ENCODE data around the gene PRXL2C.
"Not testable (repeated sequence)": the region's sequence is repeated elsewhere in the genome, so short reads cannot be mapped to it uniquely, and the experiment has no call there.

Gene PRXL2C, protein sequence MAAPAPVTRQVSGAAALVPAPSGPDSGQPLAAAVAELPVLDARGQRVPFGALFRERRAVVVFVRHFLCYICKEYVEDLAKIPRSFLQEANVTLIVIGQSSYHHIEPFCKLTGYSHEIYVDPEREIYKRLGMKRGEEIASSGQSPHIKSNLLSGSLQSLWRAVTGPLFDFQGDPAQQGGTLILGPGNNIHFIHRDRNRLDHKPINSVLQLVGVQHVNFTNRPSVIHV

DNA sequence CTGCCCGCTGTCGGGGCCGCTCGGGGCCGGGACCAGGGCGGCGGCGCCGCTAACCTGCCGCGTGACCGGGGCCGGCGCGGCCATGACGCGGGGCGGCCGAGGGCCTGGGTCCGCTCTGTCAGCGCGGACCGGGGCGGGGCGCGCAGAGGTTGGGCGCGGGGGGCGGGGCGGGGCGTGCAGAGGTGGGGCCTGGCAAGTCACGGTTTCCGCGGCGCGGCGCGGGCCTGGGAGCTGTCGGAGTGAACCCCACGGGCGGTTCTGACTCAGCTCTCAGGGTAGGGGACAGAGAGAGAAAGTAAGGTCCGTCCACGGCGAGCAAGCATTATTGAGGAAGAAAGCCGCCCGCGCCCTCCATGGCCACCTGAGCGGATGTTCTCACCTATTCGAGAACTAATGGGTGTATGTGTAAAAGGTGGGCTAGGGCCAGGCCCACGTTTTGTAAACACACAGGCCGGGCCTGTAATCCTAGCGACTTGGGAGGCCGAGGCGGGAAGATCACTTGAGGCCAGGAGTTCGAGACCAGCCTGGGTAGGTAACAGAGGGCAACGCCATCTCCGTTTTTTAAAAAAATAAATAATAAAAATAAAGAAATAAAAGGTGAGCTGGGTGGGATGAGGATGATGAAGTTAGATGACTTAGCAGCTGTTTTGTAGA is at the start of gene PRXL2C:
PRXL2C (minus strand) TSS at position 120 of the 654 bp plus-strand sequence; CDS start at position 84, 36 bp downstream.
- Histone ChIP-seq H3K4me1 (ENCODE audit: control insufficient read depth, insufficient read depth, low read length, unreplicated experiment) (peaks cover 18% of the 10 kb centered on the region), H3K36me3 (ENCODE audit: insufficient read depth, low read length) (peaks cover 6% of the 10 kb centered on the region; the same call in 1 of the 2 replicates), H2AFZ (ENCODE audit: low read length, unreplicated experiment) (peak within 1 kb of the TSS; percentile 8), H3K27ac (ENCODE audit: low read depth, low read length) (peak within 1 kb of the TSS; percentile 88), H3K79me2 (ENCODE audit: control insufficient read depth, insufficient read depth, low read length, unreplicated experiment) (peaks cover 7% of the 10 kb centered on the region), H3K4me3 (ENCODE audit: low read depth, low read length) (peak within 1 kb of the TSS; percentile 76), H3K27me3 (ENCODE audit: insufficient read depth, low read length) (no peaks in the 10 kb centered on the region)

DNA sequence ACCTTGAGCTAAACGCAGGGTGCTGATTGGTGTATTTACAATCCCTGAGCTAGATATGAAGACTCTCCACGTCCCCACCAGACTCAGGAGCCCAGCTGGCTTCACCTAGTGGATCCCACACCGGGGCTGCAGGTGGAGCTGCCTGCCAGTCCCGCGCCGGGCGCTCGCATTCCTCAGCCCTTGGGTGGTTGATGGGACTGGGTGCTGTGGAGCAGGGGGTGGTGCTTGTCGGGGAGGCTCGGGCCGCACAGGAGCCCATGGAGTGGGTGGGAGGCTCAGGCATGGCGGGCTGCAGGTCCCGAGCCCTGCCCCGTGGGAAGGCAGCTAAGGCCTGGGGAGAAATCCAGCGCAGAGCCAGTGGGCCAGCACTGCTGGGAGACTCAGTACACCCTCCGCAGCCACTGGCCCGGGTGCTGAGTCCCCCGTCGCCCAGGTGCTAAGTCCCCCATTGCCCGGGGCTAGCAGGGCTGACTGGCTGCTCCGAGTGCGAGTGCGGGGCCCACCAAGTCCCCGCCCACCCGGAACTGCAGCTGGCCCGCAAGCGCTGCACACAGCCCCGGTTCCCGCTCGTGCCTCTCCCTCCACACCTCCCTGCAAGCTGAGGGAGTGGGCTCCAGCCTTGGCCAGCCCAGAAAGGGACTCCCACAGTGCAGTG is 45.7 kb upstream of the PRXL2C start:
- not testable (repeated sequence) for H3K27me3 ChIP-seq (ENCODE audit: insufficient read depth, low read length); H2AFZ ChIP-seq (ENCODE audit: low read length, unreplicated experiment); H3K27ac ChIP-seq (ENCODE audit: low read depth, low read length); H3K4me3 ChIP-seq (ENCODE audit: low read depth, low read length); H3K4me1 ChIP-seq (ENCODE audit: control insufficient read depth, insufficient read depth, low read length, unreplicated experiment); H3K36me3 ChIP-seq (ENCODE audit: insufficient read depth, low read length); H3K79me2 ChIP-seq (ENCODE audit: control insufficient read depth, insufficient read depth, low read length, unreplicated experiment)

DNA sequence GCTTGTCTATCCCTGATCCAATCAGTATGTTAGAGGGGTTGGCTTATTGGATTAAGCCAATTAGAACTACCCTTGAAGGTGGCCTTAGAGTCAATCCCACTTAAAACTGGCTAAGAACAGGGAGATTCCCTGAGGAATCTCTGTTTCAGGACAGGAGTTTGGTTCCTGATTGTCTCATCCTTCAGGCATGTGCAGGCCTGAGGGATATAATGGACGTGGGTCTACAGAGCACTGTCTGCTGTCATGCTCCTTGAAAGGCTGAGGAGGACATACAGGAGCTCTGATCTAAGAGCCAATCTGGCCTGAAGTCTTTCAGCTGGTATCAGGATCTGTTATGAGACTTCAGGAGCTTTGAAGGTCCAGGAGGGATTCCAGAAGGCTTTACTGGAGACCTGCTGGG is 36.2 kb upstream of the PRXL2C start:
- H2AFZ ChIP-seq (ENCODE audit: low read length, unreplicated experiment) = no peak overlapping the region
- H3K4me1 ChIP-seq (ENCODE audit: control insufficient read depth, insufficient read depth, low read length, unreplicated experiment) = peaks cover under 1% of the 10 kb centered on the region
- H3K27ac ChIP-seq (ENCODE audit: low read depth, low read length) = no peak overlapping the region
- peaks cover 3% of the 10 kb centered on the region; the same call in 1 of the 2 replicates for H3K27me3 ChIP-seq (ENCODE audit: insufficient read depth, low read length)
- no peak overlapping the region for H3K4me3 ChIP-seq (ENCODE audit: low read depth, low read length)
- no peaks in the 10 kb centered on the region for H3K79me2 ChIP-seq (ENCODE audit: control insufficient read depth, insufficient read depth, low read length, unreplicated experiment)
- 0 out of 2 replicates have a peak, but pooled peaks cover 4% of the 10 kb centered on the region for H3K36me3 ChIP-seq (ENCODE audit: insufficient read depth, low read length)

DNA sequence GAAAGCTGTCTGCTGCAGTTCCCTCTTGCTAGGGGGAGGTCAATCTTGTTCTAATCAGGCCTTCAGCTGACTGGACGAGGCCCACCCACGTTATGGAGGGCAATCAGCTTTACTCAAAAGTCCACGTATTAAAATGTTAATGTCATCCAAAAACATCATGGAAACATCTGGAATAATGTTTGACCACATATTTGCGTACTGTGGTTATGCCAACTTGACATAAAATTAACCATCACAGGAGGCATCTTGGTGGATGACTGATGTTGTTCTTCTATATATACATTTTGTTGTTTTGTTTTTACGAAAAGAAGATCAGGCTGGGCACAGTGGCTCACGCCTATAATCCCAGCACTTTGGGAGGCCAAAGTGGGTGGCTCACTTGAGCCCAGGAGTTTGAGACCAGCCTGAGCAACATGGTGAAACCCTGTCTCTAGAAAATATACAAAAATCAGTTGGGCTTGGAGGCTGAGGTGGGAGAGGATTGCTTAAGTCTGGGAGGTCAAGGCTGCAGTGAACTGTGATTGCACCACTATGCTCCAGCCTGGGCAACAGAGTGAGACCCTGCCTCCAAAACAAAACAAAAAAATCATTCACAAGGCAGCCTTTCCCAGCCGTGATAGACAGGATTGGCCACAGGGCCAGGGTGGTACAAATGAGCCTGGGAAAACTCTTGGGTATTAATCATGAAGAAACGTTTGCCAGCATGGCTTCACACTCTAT is 33.8 kb upstream of the PRXL2C start:
- H2AFZ ChIP-seq (ENCODE audit: low read length, unreplicated experiment) = no peak overlapping the region
- H3K27me3 ChIP-seq (ENCODE audit: insufficient read depth, low read length) = no peaks in the 10 kb centered on the region; the same call in 1 of the 2 replicates
- H3K27ac ChIP-seq (ENCODE audit: low read depth, low read length) = no peak overlapping the region
- H3K79me2 ChIP-seq (ENCODE audit: control insufficient read depth, insufficient read depth, low read length, unreplicated experiment) = no peaks in the 10 kb centered on the region
- peaks cover 5% of the 10 kb centered on the region for H3K4me1 ChIP-seq (ENCODE audit: control insufficient read depth, insufficient read depth, low read length, unreplicated experiment)
- H3K36me3 ChIP-seq (ENCODE audit: insufficient read depth, low read length) = 0 out of 2 replicates have a peak, but pooled peaks cover 4% of the 10 kb centered on the region
- H3K4me3 ChIP-seq (ENCODE audit: low read depth, low read length) = no peak overlapping the region

DNA sequence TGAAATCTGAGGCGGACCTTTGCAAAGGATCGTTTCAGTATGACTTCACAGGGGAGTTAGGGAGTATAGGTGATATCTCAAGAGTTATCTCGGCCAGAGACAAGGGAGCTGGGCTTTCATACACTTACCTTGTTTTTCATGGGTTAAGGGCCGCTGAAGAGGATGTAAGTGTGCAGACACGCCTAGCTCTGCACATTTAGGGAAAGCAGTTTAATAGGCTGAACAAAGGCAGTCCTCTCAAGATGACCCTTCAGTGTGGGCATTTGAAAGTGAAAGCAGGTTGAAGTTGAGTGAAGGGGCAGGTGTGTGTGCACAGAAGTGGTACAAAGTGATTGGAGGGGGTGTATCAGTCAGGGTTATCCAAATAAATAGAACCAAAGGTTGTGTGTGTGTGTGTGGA is 33.1 kb upstream of the PRXL2C start:
- H3K4me3 ChIP-seq (ENCODE audit: low read depth, low read length) = 0 out of 2 replicates have a peak overlapping the region, but pooled peaks have one; percentile 21
- H3K79me2 ChIP-seq (ENCODE audit: control insufficient read depth, insufficient read depth, low read length, unreplicated experiment) = no peaks in the 10 kb centered on the region
- H3K36me3 ChIP-seq (ENCODE audit: insufficient read depth, low read length) = 0 out of 2 replicates have a peak, but pooled peaks cover 4% of the 10 kb centered on the region
- H3K27ac ChIP-seq (ENCODE audit: low read depth, low read length) = no peak overlapping the region
- no peak overlapping the region for H2AFZ ChIP-seq (ENCODE audit: low read length, unreplicated experiment)
- no peaks in the 10 kb centered on the region; the same call in 1 of the 2 replicates for H3K27me3 ChIP-seq (ENCODE audit: insufficient read depth, low read length)
- peaks cover 5% of the 10 kb centered on the region for H3K4me1 ChIP-seq (ENCODE audit: control insufficient read depth, insufficient read depth, low read length, unreplicated experiment)

DNA sequence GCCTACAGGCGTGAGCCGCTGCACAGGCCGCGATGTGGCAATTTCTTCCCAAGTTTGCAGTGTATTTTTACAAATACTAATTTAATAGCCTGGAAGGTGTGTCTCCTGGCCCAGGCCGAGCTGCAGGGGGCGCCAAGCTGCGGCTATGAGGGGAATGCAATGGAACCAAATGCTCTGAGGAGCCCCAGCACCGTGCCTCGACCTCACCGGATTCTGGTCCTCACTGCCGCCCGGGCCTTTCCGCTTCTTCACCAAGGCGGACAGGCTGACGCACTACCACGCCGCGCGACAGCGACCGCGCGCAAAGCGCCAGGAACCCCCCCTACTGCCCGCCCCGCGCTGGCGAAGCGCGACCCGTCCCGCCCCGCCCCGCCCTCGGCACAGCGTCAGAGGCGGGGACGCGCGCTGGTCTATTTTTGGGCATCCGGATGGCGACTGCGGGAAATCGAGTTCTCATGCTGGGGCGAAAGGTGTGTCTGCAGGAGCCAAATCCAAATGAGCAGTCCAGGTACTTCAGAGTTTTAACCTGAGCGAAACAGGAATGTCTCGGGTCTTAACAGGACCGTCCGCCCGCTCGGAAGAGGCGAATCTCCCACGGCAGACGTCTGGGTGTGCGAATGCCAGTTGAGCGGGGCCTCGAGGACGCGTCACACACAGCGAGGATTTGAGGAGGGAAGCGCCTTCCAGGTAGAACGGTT is 31.7 kb upstream of the PRXL2C start:
- Histone ChIP-seq H3K4me1 (ENCODE audit: control insufficient read depth, insufficient read depth, low read length, unreplicated experiment) (peaks cover 5% of the 10 kb centered on the region), H3K79me2 (ENCODE audit: control insufficient read depth, insufficient read depth, low read length, unreplicated experiment) (no peaks in the 10 kb centered on the region), H3K4me3 (ENCODE audit: low read depth, low read length) (peak overlapping the region; percentile 86), H2AFZ (ENCODE audit: low read length, unreplicated experiment) (peak overlapping the region; percentile 61), H3K27me3 (ENCODE audit: insufficient read depth, low read length) (no peaks in the 10 kb centered on the region; the same call in 1 of the 2 replicates), H3K27ac (ENCODE audit: low read depth, low read length) (peak overlapping the region; percentile 39), H3K36me3 (ENCODE audit: insufficient read depth, low read length) (0 out of 2 replicates have a peak, but pooled peaks cover 4% of the 10 kb centered on the region)

DNA sequence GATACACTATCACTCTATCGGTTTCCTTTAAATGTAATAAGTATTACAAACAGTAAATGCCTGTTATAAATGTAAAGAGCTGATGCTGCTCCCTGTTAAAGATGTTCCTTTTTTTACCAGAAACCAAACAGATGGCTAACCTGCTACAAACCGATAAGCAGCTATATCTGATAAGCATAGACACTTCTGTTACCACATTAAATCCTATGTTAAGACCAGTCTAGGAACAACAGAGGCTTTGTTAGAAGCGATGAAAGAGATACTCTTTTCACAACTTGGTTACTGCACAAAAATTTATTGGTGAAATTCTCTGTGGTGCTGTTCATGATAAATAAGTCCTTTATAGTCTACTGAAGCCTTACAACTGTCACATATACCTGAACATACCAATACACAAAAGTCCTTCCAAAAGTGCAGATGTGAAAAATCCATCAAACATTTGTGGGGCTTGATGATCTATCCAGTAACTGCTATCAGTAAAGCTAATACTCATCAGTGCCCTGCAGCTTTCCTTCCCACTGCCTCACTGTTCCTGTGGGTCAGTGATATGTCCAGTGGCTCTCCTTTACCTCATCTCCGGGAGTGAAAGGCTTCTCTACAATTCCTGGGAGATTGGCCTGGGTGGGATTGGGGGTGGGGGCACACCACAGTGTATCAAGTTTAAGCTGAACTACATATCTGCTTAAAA is 25.8 kb upstream of the PRXL2C start:
- H2AFZ ChIP-seq (ENCODE audit: low read length, unreplicated experiment) = no peak overlapping the region
- no peaks in the 10 kb centered on the region for H3K4me1 ChIP-seq (ENCODE audit: control insufficient read depth, insufficient read depth, low read length, unreplicated experiment)
- no peak overlapping the region for H3K27ac ChIP-seq (ENCODE audit: low read depth, low read length)
- no peaks in the 10 kb centered on the region for H3K36me3 ChIP-seq (ENCODE audit: insufficient read depth, low read length)
- no peaks in the 10 kb centered on the region for H3K79me2 ChIP-seq (ENCODE audit: control insufficient read depth, insufficient read depth, low read length, unreplicated experiment)
- no peak overlapping the region for H3K4me3 ChIP-seq (ENCODE audit: low read depth, low read length)
- no peaks in the 10 kb centered on the region for H3K27me3 ChIP-seq (ENCODE audit: insufficient read depth, low read length)

DNA sequence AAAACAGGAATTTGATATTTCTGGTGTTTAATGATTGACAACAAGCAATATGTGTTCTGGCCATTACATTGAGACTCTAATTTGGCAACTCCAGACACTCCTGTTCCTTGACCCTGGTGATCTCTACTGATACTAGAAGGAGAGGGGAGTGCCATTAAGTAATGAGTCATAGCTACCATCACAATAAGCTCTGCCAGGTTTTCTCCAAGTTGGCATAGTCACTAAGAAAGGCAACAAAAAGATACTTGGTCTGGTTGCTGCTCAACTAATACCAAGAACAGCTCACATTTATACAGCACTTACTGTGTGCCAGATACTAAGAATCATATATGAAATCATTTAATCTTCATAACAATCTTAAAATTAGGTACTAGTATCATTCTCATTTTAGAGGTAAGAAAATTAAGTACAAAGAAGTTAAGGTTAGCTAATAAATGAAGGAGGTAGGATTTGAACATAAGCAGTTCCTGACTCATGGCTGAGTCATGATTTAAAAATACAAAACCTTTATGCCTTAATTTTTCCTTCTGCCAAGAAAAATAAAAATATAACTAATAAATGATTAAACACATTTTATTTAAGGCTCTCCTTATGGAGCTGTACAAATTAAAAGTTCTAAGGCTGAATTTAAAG is 19.9 kb upstream of the PRXL2C start:
- Histone ChIP-seq H3K79me2 (ENCODE audit: control insufficient read depth, insufficient read depth, low read length, unreplicated experiment) (no peaks in the 10 kb centered on the region), H3K27ac (ENCODE audit: low read depth, low read length) (peak overlapping the region; percentile 73)

DNA sequence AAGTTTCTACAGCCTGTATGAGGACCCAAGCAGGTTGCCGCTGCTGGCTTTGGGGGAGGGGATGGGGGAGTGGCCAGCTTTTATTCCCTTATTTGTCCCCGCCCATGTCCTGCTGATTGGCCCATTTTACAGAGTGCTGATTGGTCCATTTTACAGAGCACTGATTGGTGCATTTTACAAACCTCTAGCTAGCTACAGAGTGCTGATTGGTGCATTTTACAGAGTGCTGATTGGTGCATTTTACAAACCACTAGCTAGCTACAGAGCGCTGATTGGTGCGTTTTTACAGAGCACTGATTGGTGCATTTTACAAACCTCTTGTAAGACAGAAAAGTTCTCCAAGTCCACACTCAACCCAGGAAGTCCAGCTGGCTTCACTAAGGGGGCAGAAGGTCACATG is 18.7 kb upstream of the PRXL2C start:
- not testable (repeated sequence) for H3K4me3 ChIP-seq (ENCODE audit: low read depth, low read length); H3K79me2 ChIP-seq (ENCODE audit: control insufficient read depth, insufficient read depth, low read length, unreplicated experiment); H3K27ac ChIP-seq (ENCODE audit: low read depth, low read length); H3K27me3 ChIP-seq (ENCODE audit: insufficient read depth, low read length); H2AFZ ChIP-seq (ENCODE audit: low read length, unreplicated experiment); H3K36me3 ChIP-seq (ENCODE audit: insufficient read depth, low read length)
- H3K4me1 ChIP-seq (ENCODE audit: control insufficient read depth, insufficient read depth, low read length, unreplicated experiment) = peaks cover 14% of the 10 kb centered on the region

More for the DNA sequence above, 19.9 kb upstream of the PRXL2C start:
- H2AFZ ChIP-seq (ENCODE audit: low read length, unreplicated experiment) = no peak overlapping the region
- no peaks in the 10 kb centered on the region for H3K36me3 ChIP-seq (ENCODE audit: insufficient read depth, low read length)
- peak overlapping the region; percentile 3; the same call in 1 of the 2 replicates for H3K4me3 ChIP-seq (ENCODE audit: low read depth, low read length)
- H3K27me3 ChIP-seq (ENCODE audit: insufficient read depth, low read length) = peaks cover 6% of the 10 kb centered on the region; the same call in 1 of the 2 replicates
- H3K4me1 ChIP-seq (ENCODE audit: control insufficient read depth, insufficient read depth, low read length, unreplicated experiment) = peaks cover 14% of the 10 kb centered on the region

Measured in ACC112 (cell line).